ENCODE measurements around the gene FBLN1.
"Not testable (repeated sequence)": the region's sequence is repeated elsewhere in the genome, so short reads cannot be mapped to it uniquely, and the experiment has no call there.

Gene FBLN1

DNA sequence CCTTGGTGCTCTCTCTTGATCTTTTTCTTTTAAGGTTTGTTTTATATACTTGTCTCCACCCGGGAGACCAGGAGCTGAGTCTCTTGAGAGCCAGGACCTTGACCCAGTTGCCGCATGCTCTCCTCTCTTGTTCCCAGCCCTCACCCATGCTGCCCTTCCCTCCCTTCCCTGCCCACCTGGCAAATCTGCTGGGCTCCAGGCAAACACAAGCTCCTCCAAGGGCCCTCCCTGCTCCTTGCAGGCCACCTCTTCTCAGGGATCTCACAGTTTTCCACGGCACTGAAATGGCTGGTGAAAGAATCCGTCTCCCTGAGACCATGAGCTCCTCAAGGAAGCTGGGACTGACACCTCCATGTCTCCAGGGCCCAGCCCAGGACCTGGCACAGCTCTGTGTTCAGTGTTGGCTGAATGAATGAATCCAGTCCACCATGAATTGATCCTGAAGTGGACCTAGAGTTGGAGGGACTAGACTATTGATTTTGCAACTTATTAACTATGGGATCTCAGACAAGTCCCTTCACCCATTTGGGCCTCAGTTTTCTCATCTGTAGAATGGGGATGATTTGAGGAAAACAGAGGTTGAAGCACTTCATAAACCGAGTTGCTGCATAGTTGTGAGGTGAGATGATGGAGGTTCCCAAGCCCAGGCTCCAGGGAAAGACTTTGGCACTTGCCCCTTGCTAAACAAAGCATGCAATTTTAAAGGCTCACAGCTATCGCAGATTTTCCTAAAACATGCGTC lies 25.1 kb upstream of the FBLN1 start:
- no peak for DNase-seq

DNA sequence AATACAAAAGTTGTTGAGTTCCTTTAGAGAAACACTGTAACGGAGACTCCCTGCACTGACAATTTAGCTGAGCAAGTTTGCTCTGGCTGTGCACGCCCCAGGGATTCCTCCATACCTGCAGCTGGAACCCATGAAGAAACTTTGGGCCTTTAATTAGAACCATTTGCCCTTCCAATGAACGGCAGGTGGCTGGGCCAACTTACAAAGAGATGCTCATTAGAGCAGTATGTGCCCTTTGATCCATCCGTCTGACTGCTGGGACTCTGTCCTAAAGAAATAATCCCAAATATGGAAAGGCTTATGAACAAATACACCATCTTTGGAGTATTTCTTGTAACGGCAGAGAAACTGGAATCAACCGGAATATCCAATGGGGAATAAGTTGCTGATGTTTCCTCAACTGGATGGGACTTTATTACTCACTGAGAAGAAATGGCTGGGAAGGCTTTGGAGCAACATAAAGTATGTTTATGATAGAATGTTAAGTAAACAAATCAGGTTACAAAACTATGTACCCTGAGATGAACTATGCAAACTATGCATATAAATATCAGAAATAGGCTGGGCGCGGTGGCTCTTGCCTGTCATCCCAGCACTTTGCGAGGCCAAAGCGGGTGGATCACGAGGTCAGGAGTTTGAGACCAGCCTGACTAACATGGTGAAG lies 24.4 kb upstream of the FBLN1 start:
- no peak for DNase-seq

DNA sequence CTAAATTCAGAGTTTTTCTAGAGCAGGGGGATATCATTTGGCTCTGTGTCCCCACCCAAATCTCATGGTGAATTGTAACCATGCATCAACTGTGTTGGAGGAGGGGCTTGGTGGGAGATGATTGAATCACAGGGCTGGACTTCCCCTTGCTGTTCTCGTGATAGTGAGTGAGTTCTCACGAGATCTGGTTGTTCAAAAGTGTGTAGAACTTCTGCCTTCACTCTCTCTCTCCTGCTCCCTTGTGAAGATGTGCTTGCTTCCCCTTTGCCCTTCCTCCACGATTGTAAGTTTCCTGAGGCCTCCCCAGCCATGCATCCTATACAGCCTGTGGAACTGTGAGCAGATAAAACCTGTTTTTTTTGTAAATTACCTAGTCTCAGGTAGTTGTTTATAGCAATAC lies 22.0 kb upstream of the FBLN1 start:
- DNase-seq, result no peak

DNA sequence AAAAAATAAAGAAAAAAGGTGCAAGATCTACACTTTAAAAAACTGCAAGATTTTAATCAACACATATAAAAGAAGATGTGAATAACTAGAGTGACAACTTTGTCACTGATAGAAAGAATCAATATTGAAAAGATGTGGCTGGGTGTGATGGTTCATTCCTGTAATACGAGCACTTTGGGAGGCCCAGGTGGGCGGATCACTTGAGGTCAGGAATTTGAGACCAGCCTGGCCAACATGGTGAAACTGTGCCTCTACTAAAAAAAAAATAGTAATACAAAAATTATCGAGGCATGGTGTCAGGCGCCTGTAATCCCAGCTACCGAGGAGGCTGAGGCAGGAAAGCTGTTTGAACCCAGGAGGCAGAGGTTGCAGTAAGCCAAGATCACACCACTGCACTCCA lies 21.0 kb upstream of the FBLN1 start:
- no peak for DNase-seq

DNA sequence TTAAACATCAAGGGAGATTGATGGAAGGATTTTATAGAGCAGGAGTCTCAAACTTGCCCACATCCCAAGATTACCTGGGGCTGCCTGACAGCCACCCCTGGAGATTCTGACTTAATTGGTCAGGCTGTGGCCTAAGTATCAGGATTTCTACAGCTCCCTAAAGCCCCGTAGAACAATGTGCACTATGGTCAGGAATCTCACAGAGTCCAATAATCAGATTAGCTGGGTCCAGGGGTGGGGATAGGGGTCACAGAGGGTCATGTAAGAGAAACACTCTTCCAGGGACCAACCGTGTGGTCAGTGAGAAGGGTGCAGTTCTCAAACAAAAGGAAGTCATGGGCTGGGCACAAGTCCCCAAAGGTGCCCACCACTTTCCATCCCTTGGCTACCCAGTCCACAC lies 20.5 kb upstream of the FBLN1 start:
- DNase-seq, result no peak

DNA sequence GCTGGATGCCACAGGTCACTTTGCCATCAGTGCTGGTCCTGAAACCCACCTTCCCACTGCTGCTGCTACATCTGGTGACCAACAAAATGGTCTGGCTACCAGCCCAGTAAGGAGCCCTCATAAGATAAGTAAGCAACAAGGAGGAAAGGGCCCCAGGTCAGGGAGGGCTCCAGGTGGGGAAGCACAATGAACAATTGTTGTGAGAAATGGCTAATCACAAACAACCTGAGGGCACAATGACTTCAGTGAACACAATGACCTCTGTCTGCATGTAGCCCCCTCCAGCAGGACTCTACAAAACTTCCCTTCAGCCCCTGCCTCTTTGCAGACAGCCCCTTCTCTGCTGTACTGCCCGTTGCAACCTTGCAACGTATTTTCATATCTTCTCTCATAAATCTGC lies 19.4 kb upstream of the FBLN1 start:
- DNase-seq, result no peak

DNA sequence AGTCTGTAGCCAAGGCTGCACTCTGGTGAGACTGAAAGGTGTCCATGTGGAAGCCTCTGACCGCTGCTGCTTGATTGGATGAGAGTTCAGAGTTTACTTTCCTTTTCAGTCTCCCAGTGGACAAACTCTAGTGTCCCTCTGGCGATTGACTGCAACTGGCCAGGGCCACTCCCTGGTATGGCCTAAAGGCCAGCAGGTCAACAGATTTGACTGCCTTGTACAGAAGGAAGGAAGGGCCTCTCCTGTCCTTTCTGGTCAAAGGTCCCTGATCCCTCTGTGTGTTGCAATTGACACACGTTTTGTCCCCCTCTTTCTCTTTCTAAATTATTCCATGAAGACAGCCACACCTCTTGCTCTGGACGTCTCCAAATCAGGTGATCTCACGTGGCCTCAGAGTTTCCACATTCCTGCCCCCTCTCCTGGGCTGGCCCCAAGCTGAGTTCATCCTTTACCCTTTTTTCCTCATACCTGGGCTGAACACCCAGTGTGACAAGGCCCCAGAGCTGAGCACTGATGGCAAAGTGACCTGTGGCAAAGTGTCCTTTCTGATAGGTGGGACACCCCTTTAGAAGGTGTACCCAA lies 18.7 kb upstream of the FBLN1 start:
- DNase-seq, result no peak

DNA sequence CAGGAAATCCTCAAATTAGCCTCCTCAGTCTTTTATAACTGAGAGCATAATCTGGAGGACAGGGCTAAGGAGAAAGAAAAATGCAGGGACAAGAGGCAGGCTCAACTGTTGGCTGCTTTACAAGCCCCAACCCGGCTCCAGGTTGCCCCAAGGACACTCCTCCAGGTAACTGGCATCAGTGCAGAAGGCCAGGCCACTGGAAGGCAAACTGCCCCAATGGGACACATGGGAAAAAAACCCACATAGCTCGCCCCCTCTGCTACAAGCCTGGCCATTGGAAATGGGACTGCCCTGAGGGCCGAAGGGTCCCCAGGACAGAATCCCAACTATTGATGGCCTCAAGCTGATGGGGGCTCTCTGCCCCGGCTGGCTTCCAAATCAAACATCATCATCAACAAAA lies 17.9 kb upstream of the FBLN1 start:
- no peak for DNase-seq

DNA sequence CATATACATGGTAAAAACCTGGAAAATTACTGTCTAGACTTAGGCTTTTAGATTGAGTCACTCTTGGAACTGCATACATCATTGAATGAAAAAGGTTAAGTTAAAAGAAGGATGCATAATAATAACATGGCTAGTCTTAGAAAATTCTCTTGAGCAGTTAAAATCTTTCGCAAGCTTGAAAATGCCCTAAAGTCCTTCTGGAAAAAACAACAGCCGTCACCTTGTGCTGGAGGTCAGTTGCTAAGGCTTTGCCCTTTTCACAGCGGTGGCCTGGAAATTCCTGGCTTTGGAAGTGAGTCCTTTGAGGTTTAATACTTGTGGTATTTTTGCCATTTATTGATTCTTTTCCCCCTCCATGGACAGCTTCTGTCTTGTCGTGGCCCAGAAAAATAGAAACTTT lies 17.4 kb upstream of the FBLN1 start:
- DNase-seq, result no peak

DNA sequence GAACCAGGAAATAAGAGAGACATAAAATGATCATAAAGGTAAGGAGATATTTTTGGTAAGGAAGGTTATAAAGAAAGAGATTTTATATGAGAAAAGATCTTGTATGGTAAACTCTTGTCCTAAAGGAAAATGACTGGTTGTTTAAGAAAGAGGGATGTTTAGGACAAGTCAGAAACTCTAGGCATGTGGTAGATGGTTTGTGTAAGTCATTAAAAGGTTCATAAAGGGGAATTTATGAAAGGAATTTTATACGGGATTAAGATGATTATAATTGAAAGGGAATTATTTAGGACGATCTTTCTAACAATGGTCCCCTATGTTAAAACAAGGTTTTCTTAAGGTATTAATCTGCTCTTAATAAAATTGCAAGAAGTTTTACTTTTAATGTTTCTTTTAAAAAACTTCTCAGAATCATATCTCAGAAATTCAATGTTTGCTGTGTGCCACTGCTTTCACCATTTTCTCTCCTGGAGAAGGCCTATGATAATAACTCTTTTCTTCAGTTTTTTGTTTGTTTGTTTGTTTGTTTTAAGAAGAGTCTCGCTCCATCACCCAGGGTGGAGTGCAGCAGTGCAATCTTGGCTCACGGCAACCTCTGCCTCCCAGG lies 13.8 kb upstream of the FBLN1 start:
- DNase-seq, result no peak

DNA sequence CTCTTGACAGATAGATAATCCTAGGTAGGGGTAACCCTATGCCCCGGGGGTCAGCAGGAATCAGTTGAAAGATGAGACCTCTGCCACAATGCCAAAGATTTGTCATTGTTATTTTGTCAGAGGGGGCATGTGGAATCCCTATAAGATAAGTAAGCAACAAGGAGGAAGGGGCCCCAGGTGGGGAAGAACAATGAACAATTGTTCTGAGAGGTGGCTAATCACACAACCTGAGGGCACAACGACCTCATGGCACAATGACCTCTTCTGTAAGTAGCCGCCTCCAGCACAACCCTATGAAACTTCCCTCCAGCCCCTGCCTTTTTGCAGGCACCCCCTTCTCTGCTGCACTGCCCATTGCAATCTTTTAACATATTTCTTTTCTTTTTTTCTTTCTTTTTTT lies 11.8 kb upstream of the FBLN1 start:
- no peak for DNase-seq

DNA sequence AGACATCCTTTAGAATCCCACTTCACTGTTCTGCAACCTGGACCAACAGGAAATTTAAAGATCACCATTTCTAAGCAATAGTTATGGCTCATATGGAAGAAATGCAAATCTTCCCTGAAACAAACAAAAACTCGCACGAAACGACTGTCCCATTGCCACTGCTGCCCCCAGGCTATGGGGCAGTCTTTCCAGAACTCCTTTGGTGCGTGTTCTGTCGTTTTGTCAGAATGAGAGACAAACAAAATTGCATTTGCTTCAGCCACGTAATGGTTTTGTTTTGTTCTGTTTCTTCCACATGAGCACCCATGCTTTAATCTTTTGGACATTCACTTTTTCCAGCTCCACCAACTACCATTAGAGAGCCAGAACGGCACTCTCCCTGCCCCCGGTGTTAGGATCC lies 10.8 kb upstream of the FBLN1 start:
- DNase-seq, result no peak

DNA sequence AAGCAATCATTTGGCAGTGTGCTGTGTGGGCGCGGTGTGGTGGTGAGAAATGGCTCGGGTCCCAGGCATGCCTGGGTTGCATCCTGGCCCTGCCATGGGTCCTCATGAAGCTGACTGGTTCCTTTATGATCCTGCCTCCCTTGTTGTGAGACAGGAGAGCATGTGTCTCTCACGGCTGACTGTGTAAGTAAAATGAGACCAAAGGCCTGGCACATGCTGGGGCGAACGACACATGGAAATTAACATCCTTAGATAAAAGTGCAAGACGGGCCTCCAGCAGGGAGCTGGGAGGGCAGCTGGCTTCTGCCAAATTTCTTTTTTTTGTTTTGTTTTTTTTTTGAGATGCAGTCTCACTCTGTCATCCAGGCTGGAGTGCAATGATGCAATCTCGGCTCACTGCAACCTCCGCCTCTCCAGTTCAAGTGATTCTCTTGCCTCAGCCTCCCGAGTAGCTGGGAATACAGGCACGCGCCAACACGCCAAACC lies 9.4 kb upstream of the FBLN1 start:
- no peak for DNase-seq

DNA sequence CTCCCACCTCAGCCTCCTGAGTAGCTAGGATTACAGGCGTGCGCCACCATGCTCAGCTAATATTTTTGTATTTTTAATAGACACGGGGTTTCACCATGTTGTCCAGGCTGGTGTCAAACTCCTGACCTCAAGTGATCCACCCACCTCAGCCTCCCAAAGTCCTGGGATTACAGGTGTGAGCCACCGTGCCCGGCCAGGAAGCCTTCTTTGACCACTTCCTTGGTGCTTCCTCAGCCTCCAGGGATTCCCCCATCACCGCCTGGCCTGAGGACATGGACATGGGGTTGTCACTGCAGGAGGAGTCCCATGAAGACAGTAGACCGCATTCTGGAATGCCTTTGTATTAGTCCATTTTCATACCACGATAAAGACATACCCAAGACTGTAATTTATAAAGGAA lies 8.4 kb upstream of the FBLN1 start:
- not testable (repeated sequence) for DNase-seq

DNA sequence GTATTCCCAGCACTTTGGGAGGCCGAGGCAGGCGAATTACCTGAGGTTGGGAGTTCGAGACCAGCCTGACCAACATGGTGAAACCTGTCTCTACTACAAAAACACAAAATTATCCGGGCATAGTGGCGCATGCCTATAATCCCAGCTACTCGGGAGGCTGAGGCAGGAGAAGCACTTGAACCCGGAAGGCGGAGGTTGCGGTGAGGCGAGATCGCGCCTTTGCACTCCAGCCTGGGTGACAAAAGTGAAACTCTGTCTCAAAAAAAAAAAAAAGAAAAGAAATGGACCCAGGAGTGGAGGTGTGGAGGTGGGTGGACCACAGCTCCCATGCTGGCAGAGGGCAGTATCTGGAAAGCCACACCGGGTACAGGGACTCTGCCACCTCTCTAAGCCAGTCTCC lies 7.1 kb upstream of the FBLN1 start:
- not testable (repeated sequence) for DNase-seq

DNA sequence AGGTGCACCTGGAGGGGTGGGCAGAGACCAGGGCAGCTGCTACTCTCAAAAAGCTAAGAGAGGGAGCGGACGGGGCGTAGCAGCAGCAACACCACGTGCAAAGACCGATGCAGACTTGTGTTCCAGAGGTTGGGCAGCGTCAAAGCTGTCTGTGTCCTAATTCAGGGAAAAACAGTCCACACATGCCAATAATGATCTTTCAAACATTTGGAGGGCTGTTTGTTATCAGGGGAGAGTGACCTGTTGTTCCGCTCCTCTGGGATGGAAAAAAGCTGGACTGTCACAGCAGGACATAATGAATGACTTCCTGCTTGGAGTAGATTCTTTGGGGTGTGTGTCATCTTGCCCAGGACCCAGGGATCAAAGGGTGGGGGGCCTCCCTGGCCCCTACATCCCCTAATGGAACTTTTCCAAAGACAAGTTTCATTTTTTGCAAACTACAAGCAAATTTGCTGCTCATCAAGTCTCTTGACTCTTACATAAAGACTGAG lies 6.2 kb upstream of the FBLN1 start:
- DNase-seq, result no peak

DNA sequence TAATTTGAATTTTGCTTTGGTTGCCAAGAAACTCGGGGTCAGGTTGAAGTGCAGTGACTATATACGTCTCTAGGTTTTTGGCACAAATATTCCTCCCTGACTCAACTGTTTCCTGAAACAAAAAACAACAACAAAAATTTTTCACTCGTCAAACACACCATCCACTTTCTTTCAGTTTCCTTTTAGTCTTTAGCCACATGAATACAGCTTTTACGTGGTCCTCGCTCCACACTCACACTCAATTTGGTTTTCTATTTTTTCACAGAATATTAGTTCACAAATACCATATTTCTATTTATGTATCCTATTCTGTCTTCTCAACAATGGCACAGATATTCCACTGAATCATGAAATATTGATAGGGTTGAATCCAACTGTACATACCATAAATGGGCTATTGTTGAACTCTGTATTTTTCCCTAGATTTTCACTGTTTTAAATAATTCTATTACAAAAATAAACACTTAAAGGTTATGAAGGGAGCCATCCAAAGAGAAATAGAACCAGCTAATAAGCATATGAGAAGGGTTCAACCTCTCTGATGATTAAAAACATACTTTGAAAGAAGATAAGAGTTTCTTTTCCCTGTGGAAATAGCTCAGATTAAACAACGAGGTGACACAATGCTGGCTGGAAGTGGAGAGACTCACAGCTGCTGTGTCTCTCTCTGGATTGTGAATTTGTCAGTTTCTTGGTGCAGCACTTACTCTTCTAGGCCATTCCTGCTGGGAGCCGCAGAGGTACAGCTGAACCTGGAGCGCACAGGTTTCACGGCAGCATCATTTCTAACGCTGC lies 5.1 kb upstream of the FBLN1 start:
- DNase-seq, result no peak

DNA sequence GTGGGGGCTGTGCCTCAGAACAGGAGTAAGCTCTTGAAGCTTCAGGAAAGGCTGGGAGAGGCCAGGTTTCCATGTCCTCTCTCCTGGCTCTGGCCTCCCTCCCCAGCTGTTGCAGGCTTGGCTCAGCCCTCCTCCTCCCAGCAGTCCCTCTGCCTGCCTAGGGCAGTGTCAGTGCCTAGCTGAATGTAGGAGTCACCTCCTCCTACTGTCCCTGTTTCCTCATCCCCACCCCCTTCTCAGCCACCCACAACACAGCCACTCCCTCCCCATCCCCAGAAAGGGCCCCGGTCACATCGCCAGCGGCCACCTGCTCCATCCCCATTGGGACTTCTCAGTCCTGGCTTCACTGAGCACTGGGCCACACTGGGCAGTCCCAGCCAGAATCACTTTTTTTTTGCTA lies 2.9 kb upstream of the FBLN1 start:
- no peak for DNase-seq

DNA sequence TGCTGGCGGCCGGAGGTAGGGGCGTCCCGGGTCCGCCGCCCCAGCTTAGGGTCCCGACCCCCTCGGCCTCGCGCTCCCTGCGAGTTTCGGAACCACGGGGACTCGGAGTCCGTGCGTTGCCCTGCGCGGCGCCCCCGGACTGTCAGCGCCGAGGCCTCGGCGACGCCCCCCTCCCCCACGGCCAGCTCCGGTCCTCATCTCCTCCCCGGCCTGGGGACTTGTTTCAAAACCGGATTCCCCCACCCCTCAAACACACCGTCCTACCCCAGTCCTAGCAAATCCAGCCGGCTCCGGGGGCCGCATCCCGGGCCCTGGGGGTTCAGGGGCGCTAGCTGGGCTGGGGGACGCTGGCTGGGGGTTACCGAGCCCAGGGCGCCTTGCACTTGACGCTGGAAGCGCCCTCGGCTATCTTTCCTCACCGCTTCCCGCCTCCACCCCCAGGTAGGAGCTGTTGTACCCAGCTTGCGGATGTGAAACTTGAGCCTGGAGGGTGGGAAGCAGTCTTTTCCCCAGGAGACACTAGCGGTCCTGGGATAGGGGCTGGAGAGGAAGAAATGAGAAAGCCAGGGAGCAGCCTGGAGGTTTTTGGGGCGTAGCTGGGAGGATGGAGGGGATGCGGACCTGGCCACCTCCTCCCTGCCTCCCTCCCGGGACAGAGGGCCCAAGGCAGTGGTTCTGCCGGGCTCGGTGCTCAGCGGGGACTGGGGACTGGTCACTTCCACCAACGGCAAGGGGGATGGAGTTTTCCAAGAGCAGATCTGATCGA lies 550 bp downstream of the FBLN1 start:
- no peak for DNase-seq

DNA sequence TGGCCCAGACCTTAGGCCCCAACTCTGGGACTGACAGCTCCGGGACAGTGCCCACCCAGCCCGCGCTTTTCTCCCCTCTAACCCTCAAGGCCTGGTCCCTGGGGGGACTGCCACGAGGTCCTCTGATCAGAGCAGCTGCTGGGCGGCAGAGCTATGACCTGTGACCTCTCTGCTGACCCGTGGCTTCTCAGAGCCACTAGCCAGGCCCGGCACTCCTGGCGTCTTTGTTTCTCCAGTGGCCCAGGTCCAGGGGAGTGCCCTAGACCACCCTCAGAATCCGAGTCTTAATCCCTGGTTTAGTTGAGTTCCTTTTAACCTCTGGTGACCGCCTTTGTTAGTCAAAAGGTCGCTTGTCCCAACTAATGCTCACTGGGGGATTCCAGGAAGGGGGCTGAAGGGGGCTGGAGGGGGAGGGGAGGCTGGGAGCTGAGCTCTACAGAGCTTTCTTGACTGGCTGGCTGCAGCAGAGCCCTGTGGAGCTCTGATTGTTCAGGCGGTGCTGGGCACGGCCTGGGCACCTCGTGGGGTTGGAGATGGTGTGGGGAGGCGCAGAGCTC lies 1.2 kb downstream of the FBLN1 start:
- DNase-seq, result no peak

Measured in activated CD4-positive, alpha-beta T cell treated with anti-CD3 and anti-CD28 coated beads, Interleukin-2, amount 50 U/mL, for 48 hours (primary cell).